NCI-H2196 (cell line): ENCODE results near the gene ZSCAN4.

Experiments
- DNase-seq: peaks from one replicate; lab custom pipeline; 2025; ENCODE audit not compliant: unreplicated experiment; lab: John Stamatoyannopoulos, UW

Gene ZSCAN4

GRCh38 chr19:57672466-57672865 lies 3.7 kb downstream of the ZSCAN4 start:
- DNase-seq, result no peak

- no peak for DNase-seq
Observed at GRCh38 chr19:57675881-57676280, 7.1 kb downstream of the ZSCAN4 start.

- DNase-seq, result no peak
Observed at GRCh38 chr19:57682226-57682766, 13.6 kb downstream of the ZSCAN4 start.

- DNase-seq, result no peak
Observed at GRCh38 chr19:57686727-57687126, 18.0 kb downstream of the ZSCAN4 start.

- no peak for DNase-seq
Observed at GRCh38 chr19:57687363-57688010, 18.8 kb downstream of the ZSCAN4 start.

- no peak for DNase-seq
Observed at GRCh38 chr19:57688011-57688763, 19.5 kb downstream of the ZSCAN4 start.

- no peak for DNase-seq
Observed at GRCh38 chr19:57689750-57690149, 21.0 kb downstream of the ZSCAN4 start.

- no peak for DNase-seq
Observed at GRCh38 chr19:57701625-57702024, 32.9 kb downstream of the ZSCAN4 start.

GRCh38 chr19:57706346-57706745 lies 37.6 kb downstream of the ZSCAN4 start:
- DNase-seq, result no peak

GRCh38 chr19:57708641-57709361 lies 40.1 kb downstream of the ZSCAN4 start, which contains the start of gene ZNF154:
Gene ZNF154, minus strand, starts transcription at chr19:57709204. Its CDS starts 233 bp downstream, at chr19:57708971.
- no peak for DNase-seq

GRCh38 chr19:57709616-57710015 lies 40.9 kb downstream of the ZSCAN4 start:
- no peak for DNase-seq

- DNase-seq, result no peak
Observed at GRCh38 chr19:57712222-57712621, 43.5 kb downstream of the ZSCAN4 start.

GRCh38 chr19:57719424-57719823 lies 50.7 kb downstream of the ZSCAN4 start:
- no peak for DNase-seq

GRCh38 chr19:57719901-57720519 lies 51.3 kb downstream of the ZSCAN4 start:
- no peak for DNase-seq

GRCh38 chr19:57720878-57721277 lies 52.1 kb downstream of the ZSCAN4 start:
- no peak for DNase-seq
